Measurements from ENCODE around the gene METTL24. TPM values are rescaled to one million over a fixed set of nuclear protein-coding genes. Genes with fewer than 3 reads are reported as not detected.

The METTL24 gene
- total RNA-seq, 1 donor from 2014 or later, result 2.0 TPM

DNA sequence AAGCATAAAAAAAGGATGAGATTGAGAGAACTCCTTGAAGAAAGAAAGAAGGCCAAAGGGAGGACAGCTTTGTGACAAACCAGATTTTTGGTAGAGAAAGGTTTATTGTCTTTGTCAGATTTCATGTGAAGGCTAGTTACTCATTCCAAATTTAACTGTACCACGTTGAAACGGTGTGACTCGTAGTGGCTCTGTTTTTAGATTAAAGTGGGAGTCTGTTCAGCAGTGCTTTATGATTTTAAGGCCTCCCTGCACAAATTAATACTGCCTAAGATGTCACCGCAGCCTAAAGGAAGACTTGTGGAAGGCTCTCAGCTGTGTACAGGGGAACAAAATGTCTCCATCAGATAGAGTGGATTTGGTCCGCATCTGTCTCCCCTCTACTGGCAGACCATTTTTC, 142.0 kb downstream of the METTL24 start:
- FAIRE-seq, result no peak
- DNase-seq (ENCODE audit: low spot score in 2 of 2), result no peak

DNA sequence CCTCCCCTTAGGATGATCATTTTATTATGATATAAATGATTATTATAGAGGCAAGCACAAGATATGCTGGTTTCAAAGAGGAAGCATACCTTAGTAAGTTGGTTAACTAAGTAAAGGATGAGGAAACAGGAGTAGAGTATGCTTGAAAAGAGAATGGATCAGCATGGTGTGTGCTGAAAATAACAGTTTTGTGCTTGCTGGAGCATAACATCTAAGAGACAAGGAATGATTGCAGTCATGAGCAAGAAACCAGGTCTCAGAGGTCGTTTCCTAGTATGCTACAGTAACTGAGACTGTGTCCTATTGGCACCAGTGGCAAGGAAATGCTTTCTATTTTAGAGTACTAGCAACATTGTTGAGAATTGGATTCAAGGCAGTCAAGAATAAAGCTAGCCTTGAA, 143.8 kb downstream of the METTL24 start:
- DNase-seq (ENCODE audit: low spot score in 2 of 2) (no peak), FAIRE-seq (no peak)

GRCh38 chr6:110211753-110212152, 146.4 kb downstream of the METTL24 start:
- DNase-seq (ENCODE audit: low spot score in 2 of 2), result no peak
- no peak for FAIRE-seq

DNA sequence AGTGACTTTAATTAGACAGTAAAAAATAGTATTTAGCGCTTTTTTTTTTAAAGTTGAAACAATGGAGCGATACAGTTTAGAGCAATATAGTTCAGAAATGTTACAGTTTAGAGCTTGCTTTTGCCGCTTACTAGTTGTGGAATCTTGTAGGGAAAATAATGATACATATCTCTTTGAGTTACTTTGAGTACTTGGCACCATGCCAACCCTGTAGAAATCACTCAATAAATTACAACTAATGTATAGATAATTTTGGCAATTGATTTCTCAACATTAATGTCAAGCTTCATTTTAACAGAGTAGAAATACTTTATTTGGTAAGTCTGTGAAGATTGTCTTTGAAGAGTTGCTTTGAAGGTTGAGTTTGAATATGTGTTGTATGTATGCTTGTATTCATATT, 150.5 kb downstream of the METTL24 start:
- FAIRE-seq, result no peak

DNA sequence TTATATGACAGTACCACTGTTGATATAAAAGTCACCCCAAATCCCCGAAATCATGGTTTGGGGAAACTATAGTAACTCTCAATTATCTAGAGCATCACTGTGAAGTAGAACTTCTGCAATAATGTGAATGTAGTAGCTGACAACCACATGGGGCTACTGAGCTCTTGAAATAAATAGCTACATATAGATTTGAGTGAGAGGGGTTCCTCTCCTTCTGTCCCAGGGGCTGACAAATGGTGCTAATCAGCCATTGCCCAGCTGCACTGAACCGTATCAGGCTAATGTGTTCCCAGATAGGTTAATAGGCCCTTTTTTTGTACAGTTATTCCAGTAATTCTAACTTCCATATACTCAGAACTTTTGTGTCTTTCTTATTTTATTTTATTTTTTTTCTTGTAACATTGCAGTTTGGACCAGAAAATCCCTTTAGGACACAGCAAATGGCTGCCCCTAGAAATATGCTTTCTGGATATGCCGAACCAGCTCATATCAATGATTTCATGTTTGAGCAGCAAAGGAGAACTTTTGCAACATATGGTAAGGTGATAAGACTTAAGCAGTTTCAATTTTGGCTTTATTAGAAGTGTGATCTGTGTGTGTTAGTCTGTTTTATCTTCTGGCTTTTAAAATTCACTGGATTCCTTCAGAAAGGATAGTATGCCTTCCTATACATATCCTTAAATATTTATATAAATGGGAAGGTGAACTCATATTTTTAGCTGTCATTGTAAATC, 156.8 kb downstream of the METTL24 start:
- FAIRE-seq (no peak), DNase-seq (ENCODE audit: low spot score in 2 of 2) (no peak)

More for the DNA sequence above, 150.5 kb downstream of the METTL24 start:
- DNase-seq (ENCODE audit: low spot score in 2 of 2), result no peak

- FAIRE-seq (no peak), DNase-seq (ENCODE audit: low spot score in 2 of 2) (no peak)
Observed at GRCh38 chr6:110198561-110198960, 159.6 kb downstream of the METTL24 start.

DNA sequence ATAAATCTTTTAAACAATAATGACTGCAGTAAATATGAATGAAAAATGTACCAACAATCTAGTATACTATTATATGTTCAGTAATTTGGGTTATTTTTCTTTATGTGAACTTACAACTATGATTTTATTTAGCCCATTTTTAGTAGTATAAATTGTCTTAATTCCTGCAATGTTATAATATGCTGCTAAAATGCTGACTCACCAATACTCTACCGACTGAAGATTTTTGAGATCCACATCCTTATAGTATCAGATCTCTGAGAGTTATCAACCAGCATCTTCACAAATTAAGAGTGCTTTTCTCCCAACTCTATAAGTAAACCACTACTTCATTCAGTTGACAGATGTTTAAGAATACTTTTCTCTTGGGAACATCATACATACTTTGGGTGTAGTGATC, 161.3 kb downstream of the METTL24 start:
- FAIRE-seq (no peak), DNase-seq (ENCODE audit: low spot score in 2 of 2) (no peak)

GRCh38 chr6:110195639-110196038, 162.5 kb downstream of the METTL24 start:
- no peak for FAIRE-seq
- DNase-seq (ENCODE audit: low spot score in 2 of 2), result no peak

Other genes starting within 250 kb of the METTL24 start
- 63.2 TPM for gene WASF1, start 178.7 kb downstream of the METTL24 start, total RNA-seq
- gene CDC40, start 177.9 kb downstream of the METTL24 start, total RNA-seq, result 21.2 TPM
- gene DDO, start 57.2 kb upstream of the METTL24 start, total RNA-seq, result 0.41 TPM
- not detected for gene SLC22A16, start 118.3 kb upstream of the METTL24 start, total RNA-seq

Measured in frontal cortex (tissue), 4 donors.